ENCODE data around the gene IL1RAPL1.

DNA sequence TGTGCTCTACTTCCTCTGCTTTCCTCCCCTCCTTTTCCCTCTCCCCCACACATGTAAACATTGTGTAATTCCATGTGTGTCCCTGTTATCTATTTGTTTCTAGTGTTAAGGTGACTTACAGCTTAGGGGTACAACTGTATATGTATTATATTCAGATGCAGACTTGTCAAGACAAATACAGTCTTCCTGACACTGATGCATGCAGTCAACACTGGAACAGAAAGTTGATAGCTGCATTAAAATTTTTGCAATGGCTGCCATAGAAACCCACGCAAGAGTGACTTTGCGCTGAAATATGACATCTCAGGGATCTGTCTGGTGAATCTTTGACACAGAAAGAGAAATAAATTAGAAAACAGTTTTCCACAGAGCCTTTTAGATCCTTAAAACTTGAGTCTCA, 656.7 kb downstream of the IL1RAPL1 start:
- TF ChIP-seq, protein P1, sequence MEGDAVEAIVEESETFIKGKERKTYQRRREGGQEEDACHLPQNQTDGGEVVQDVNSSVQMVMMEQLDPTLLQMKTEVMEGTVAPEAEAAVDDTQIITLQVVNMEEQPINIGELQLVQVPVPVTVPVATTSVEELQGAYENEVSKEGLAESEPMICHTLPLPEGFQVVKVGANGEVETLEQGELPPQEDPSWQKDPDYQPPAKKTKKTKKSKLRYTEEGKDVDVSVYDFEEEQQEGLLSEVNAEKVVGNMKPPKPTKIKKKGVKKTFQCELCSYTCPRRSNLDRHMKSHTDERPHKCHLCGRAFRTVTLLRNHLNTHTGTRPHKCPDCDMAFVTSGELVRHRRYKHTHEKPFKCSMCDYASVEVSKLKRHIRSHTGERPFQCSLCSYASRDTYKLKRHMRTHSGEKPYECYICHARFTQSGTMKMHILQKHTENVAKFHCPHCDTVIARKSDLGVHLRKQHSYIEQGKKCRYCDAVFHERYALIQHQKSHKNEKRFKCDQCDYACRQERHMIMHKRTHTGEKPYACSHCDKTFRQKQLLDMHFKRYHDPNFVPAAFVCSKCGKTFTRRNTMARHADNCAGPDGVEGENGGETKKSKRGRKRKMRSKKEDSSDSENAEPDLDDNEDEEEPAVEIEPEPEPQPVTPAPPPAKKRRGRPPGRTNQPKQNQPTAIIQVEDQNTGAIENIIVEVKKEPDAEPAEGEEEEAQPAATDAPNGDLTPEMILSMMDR (IDR thresholded peaks at IDR 0.05): no peak
- TF ChIP-seq POLR2A (IDR thresholded peaks at IDR 0.05): no peak
